LNCaP clone FGC (cell line): ENCODE data around the gene BRK1.
"Not testable (repeated sequence)": the region's sequence is repeated elsewhere in the genome, so short reads cannot be mapped to it uniquely, and the experiment has no call there.

Experiments
- DNase-seq: peaks from one replicate; pipeline ENCODE4 v3.0.0-alpha.2; 2011; ENCODE audit warnings: low read depth
- H3K4me3 ChIP-seq: 2 replicates; pipeline ENCODE4 v1.5.1; 2011; ENCODE audit warnings: mild to moderate bottlenecking, low read depth, low read length, control low read depth
- CTCF ChIP-seq: IDR thresholded peaks from 2 replicates; pipeline ENCODE4 v1.5.1; 2012; ENCODE audit warnings: mild to moderate bottlenecking; ENCODE audit not compliant: control insufficient read depth, insufficient read depth; ENCODE audit errors: extremely low read depth

Gene BRK1

DNA sequence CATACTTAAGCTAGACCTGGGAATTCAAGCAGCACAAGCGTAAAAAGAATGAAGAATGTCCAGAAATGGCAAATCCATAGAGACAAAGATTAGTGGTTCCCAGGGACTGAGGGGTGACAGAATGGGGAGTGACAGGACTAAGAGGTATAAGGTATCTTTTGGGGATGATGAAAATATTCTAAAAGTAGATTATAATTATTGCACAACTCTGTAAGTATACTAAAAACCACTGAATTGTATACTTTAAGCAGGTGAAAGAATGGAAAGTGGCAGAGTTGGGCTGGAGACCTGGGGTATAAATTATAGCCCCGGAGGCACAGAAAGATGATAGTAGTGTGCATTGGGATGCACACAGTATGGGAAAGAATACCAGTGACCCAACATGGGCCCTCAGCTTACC, 5.6 kb downstream of the BRK1 start:
- no peak overlapping the region for H3K4me3 ChIP-seq
- DNase-seq, result no peak
- TF ChIP-seq CTCF, result no peak

GRCh38 chr3:10122724-10123123, 7.2 kb downstream of the BRK1 start:
- TF ChIP-seq CTCF, result no peak
- H3K4me3 ChIP-seq, result no peak overlapping the region
- DNase-seq, result no peak

DNA sequence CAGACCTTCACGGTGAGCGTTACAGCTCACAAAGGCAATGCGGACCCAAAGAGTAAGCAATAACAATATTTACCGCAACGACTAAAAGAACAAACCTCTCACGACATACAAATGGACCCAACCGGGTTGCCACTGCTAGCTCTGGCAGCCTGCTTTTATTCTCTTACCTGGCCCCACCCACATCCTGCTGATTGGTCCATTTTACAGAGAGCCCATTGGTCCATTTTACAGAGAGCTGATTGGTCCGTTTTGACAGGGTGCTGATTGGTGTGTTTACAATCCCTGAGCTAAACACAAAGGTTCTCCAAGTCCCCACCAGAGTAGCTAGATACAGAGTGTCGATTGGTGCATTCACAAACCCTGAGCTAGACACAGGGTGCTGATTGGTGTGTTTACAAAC, 20.4 kb downstream of the BRK1 start:
- not testable (repeated sequence) for DNase-seq

DNA sequence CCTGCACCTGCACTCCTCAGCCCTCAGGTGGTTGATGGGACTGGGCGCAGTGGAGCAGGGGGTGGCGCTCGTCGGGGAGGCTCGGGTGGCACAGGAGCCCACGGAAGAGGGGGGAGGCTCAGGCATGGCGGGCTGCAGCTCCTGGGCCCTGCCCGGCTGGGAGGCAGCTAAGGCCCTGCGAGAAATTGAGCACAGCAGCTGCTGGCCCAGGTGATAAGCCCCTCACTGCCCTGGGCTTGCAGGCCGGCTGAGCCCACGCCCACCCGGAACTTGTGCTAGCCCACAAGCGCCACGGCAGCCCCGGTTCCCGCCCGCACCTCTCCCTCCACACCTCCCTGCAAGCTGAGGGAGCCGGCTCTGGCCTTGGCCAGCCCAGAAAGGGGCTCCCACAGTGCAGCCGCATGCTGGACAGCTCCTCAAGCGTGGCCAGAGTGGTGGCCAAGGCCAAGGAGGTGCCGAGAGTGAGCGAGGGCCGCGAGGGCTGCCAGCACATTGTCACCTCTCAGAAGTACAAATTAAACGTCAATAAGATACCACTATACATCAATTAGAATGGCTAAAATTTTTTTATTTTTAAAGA, 21.0 kb downstream of the BRK1 start:
- DNase-seq, result no peak
- no peak for TF ChIP-seq CTCF
- no peak overlapping the region for H3K4me3 ChIP-seq

More for the DNA sequence above, 20.4 kb downstream of the BRK1 start:
- not testable (repeated sequence) for H3K4me3 ChIP-seq

DNA sequence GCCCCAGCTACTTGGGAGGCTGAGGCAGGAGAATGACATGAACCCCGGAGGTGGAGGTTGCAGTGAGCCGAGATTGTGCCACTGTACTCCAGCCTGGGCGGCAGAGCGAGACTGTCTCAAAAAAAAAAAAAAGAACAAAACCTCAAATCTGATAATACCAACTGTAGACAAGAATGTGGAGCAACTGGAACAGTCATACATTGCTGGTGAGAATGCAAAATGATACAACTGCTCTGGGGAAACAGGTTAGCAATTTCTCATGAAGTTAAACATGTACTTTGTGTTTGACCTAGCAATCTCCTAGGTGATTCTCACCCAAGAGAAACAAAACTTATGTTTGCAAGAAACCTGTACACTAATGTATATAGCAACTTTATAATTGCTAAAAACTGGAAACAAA, 21.7 kb downstream of the BRK1 start:
- no peak overlapping the region for H3K4me3 ChIP-seq
- TF ChIP-seq CTCF, result no peak
- DNase-seq, result no peak

GRCh38 chr3:10140996-10141546, 25.6 kb downstream of the BRK1 start:
- no peak for DNase-seq
- TF ChIP-seq CTCF, result no peak
- H3K4me3 ChIP-seq, result peak overlapping the region; percentile 65; the same call in 1 of the 2 replicates

DNA sequence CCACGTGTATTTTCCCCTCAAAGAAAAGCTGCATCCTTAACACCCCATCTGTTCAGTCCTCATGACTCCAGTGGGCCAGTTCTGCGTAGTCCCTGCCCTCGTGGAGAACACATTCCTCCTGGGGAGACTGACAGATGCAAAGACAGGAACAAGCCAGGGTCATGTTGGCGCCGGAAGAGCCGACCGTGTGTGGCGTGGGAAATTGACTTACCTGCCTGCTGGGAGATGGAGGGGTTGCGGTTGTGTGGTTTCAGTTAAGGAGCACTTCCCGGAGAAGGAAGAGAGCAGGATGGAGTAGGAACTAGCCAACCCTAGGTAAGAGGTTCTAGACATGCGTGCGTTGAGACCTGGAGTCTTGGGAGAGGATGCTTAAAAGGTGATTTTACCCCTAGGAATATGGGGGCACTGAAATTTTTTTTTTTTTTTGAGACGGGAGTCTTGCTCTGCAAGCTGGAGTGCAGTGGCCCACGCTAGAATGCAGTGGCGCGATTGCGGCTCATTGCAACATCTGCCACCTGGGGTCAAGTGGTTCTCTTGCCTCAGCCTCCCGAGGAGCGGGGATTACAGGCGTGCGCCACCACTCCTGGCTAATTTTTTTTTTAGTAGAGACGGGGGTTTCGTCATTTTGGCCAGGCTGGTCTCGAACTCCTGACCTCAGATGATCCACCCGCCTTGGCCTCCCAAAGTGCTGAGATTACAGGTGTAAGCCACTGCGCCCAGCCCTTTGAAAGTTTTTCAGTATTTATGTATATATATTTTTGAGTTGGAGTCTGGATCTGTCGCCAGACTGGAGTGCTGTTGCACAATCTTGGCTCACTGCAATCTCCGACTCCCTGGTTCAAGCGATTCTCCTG, 27.5 kb downstream of the BRK1 start:
- peak overlapping the region; percentile 65 for H3K4me3 ChIP-seq
- DNase-seq, result no peak
- TF ChIP-seq CTCF, result no peak
